Anterior cingulate cortex (tissue), 58 donors: ENCODE data around the gene PLEK2.
"Not testable (repeated sequence)": the region's sequence is repeated elsewhere in the genome, so short reads cannot be mapped to it uniquely, and the experiment has no call there.

ENCODE experiments used
- DNase-seq, 58 donors: peaks; one replicate each; lab custom pipeline; 2025; lab: John Stamatoyannopoulos, UW

Gene PLEK2

GRCh38 chr14:67408122-67408801 is 3.7 kb downstream of the PLEK2 start:
- not testable (repeated sequence) for DNase-seq

- DNase-seq: no peak
Measured at GRCh38 chr14:67405771-67406170, 6.2 kb downstream of the PLEK2 start.

- no peak for DNase-seq
Measured at GRCh38 chr14:67400434-67400833, 11.5 kb downstream of the PLEK2 start.

GRCh38 chr14:67397536-67397935 is 14.4 kb downstream of the PLEK2 start:
- DNase-seq: no peak

- DNase-seq: no peak
Measured at GRCh38 chr14:67396381-67396970, 15.5 kb downstream of the PLEK2 start.

GRCh38 chr14:67395876-67396189 is 16.1 kb downstream of the PLEK2 start:
- no peak for DNase-seq

GRCh38 chr14:67395086-67395875 is 16.7 kb downstream of the PLEK2 start:
- no peak for DNase-seq

GRCh38 chr14:67393689-67394088 is 18.3 kb downstream of the PLEK2 start:
- no peak for DNase-seq

- DNase-seq: no peak
Measured at GRCh38 chr14:67392800-67393199, 19.2 kb downstream of the PLEK2 start.

- no peak for DNase-seq
Measured at GRCh38 chr14:67392123-67392522, 19.8 kb downstream of the PLEK2 start.

- no peak for DNase-seq
Measured at GRCh38 chr14:67391268-67391667, 20.7 kb downstream of the PLEK2 start.

- no peak for DNase-seq
Measured at GRCh38 chr14:67389811-67390534, 22.0 kb downstream of the PLEK2 start.

- no peak for DNase-seq
Measured at GRCh38 chr14:67389275-67389674, 22.7 kb downstream of the PLEK2 start.

- no peak for DNase-seq
Measured at GRCh38 chr14:67387195-67387594, 24.8 kb downstream of the PLEK2 start.

GRCh38 chr14:67385618-67386017 is 26.3 kb downstream of the PLEK2 start:
- DNase-seq: no peak

GRCh38 chr14:67385120-67385519 is 26.8 kb downstream of the PLEK2 start:
- DNase-seq: no peak

- DNase-seq: no peak
Measured at GRCh38 chr14:67377916-67378315, 34.0 kb downstream of the PLEK2 start.

GRCh38 chr14:67373347-67373746 is 38.6 kb downstream of the PLEK2 start:
- no peak for DNase-seq

- no peak for DNase-seq
Measured at GRCh38 chr14:67372833-67373232, 39.1 kb downstream of the PLEK2 start.

GRCh38 chr14:67371247-67372148 is 40.5 kb downstream of the PLEK2 start:
- no peak for DNase-seq
